ENCODE measurements around the gene CUEDC1. TPM values are rescaled to one million over a fixed set of nuclear protein-coding genes. Genes with fewer than 3 reads are reported as not detected.

The CUEDC1 gene
- total and polyA plus RNA-seq, 2 of the 4 experiments (the other 2 are of a cell fraction): 4.1 to 21.2 TPM

GRCh38 chr17:57869617-57870282, 85.5 kb downstream of the CUEDC1 start (continued):
- no peak for TF ChIP-seq CTCF (conservative IDR thresholded peaks at IDR 0.05; ENCODE audit: low read depth, low read length)

All from IMR-90 (cell line).